GM06990 (cell line): ENCODE results near the gene SHANK2.

Experiments
- DNase-seq: peaks from one replicate; pipeline ENCODE4 v3.0.0-alpha.2; 2011; ENCODE audit not compliant: insufficient read length; ENCODE audit errors: extremely low read depth
- H3K27me3 ChIP-seq: replicated peaks from 2 replicates; pipeline ENCODE4 v1.6.0; 2011; ENCODE audit warnings: low read length; ENCODE audit not compliant: control insufficient read depth, insufficient read depth
- H3K36me3 ChIP-seq: 2 replicates; pipeline ENCODE4 v1.5.1; 2011; ENCODE audit warnings: low read length; ENCODE audit not compliant: control insufficient read depth, insufficient read depth
- H3K4me3 ChIP-seq: replicated peaks from 2 replicates; pipeline ENCODE4 v1.5.1; 2011; ENCODE audit warnings: low read depth, mild to moderate bottlenecking, control low read depth, low read length
- CTCF ChIP-seq: IDR thresholded peaks from 2 replicates; pipeline ENCODE4 v1.5.1; 2011; ENCODE audit warnings: low read length, control low read depth, mild to moderate bottlenecking, inconsistent platforms; ENCODE audit not compliant: insufficient read depth, poor library complexity, severe bottlenecking

The SHANK2 gene

GRCh38 chr11:71240061-71240690 is 12.2 kb downstream of the SHANK2 start:
- TF ChIP-seq CTCF, result no peak
- H3K27me3 ChIP-seq, result no peaks in the 10 kb centered on the region
- H3K4me3 ChIP-seq, result no peak overlapping the region
- H3K36me3 ChIP-seq, result no peaks in the 10 kb centered on the region
- no peak for DNase-seq

- no peaks in the 10 kb centered on the region for H3K36me3 ChIP-seq
- no peak for TF ChIP-seq CTCF
- DNase-seq, result no peak
- H3K27me3 ChIP-seq, result no peaks in the 10 kb centered on the region
- no peak overlapping the region for H3K4me3 ChIP-seq
These were observed 12.8 kb downstream of the SHANK2 start for GRCh38 chr11:71239581-71239980.

- Histone ChIP-seq H3K36me3 (no peaks in the 10 kb centered on the region), H3K4me3 (no peak overlapping the region), H3K27me3 (no peaks in the 10 kb centered on the region)
- no peak for TF ChIP-seq CTCF
- no peak for DNase-seq
These were observed 13.4 kb downstream of the SHANK2 start for GRCh38 chr11:71238941-71239340.

- H3K36me3 ChIP-seq, result no peaks in the 10 kb centered on the region
- no peak for TF ChIP-seq CTCF
- H3K4me3 ChIP-seq, result no peak overlapping the region
- DNase-seq, result no peak
- H3K27me3 ChIP-seq, result no peaks in the 10 kb centered on the region
These were observed 14.0 kb downstream of the SHANK2 start for GRCh38 chr11:71238285-71238875.

- Histone ChIP-seq H3K36me3 (no peaks in the 10 kb centered on the region), H3K4me3 (no peak overlapping the region), H3K27me3 (no peaks in the 10 kb centered on the region)
- TF ChIP-seq CTCF, result no peak
- no peak for DNase-seq
These were observed 14.5 kb downstream of the SHANK2 start for GRCh38 chr11:71237853-71238252.
